HG03558 (cell line): ENCODE results near the gene ODAD3.
A peak's percentile ranks its signal among the peaks of the same experiment; 100 is the strongest.
"Not testable (repeated sequence)": the region's sequence is repeated elsewhere in the genome, so short reads cannot be mapped to it uniquely, and the experiment has no call there.

Experiments
- ATAC-seq: cut with Tn5 transposase; IDR thresholded peaks from one replicate; pipeline ENCODE4 v1.9.1; 2021; ENCODE audit warnings: moderate number of reproducible peaks; ENCODE audit not compliant: unreplicated experiment; ENCODE audit errors: extremely low read depth

Gene ODAD3

GRCh38 chr19:11410682-11411081 is 24.2 kb downstream of the ODAD3 start:
- no peak for ATAC-seq

GRCh38 chr19:11408591-11408990 is 26.3 kb downstream of the ODAD3 start:
- ATAC-seq: no peak

- ATAC-seq: not testable (repeated sequence)
Measured at GRCh38 chr19:11406703-11407236, 28.2 kb downstream of the ODAD3 start.

GRCh38 chr19:11405846-11406643 is 28.9 kb downstream of the ODAD3 start:
- ATAC-seq: no peak

GRCh38 chr19:11404588-11405222 is 30.2 kb downstream of the ODAD3 start:
- ATAC-seq: no peak

GRCh38 chr19:11401808-11402543 is 32.9 kb downstream of the ODAD3 start:
- no peak for ATAC-seq

- ATAC-seq: no peak
Measured at GRCh38 chr19:11400798-11401197, 34.1 kb downstream of the ODAD3 start.

- no peak for ATAC-seq
Measured at GRCh38 chr19:11399667-11400066, 35.3 kb downstream of the ODAD3 start.

GRCh38 chr19:11397089-11397610 is 37.8 kb downstream of the ODAD3 start:
- no peak for ATAC-seq

- ATAC-seq: no peak
Measured at GRCh38 chr19:11390933-11391680, 43.8 kb downstream of the ODAD3 start.

- ATAC-seq: no peak
Measured at GRCh38 chr19:11390359-11390758, 44.6 kb downstream of the ODAD3 start.

GRCh38 chr19:11387162-11388034 is 47.5 kb downstream of the ODAD3 start:
- ATAC-seq: no peak

GRCh38 chr19:11384778-11385129 is 50.2 kb downstream of the ODAD3 start:
- ATAC-seq: no peak

GRCh38 chr19:11383706-11384048 is 51.2 kb downstream of the ODAD3 start:
- no peak for ATAC-seq

GRCh38 chr19:11382898-11383705 is 51.8 kb downstream of the ODAD3 start:
- no peak for ATAC-seq

GRCh38 chr19:11380653-11381537 is 54.0 kb downstream of the ODAD3 start:
- ATAC-seq: peak; percentile 36

- no peak for ATAC-seq
Measured at GRCh38 chr19:11379857-11380350, 55.0 kb downstream of the ODAD3 start.
